B cell (primary cell): ENCODE data around the gene CBR4. TPM values are rescaled to one million over a fixed set of nuclear protein-coding genes. Genes with fewer than 3 reads are reported as not detected.

Source experiments
- ATAC-seq: fragments of 200-7000 bp; cut with Tn5 transposase; one replicate; pipeline ENCODE4 v1.10.0; 2021; ENCODE audit warnings: low read depth, mild to moderate bottlenecking, moderate number of reproducible peaks, moderate library complexity
- CTCF ChIA-PET: fragments of 350-600 bp; sonication (Branson Sonifier 250); formaldehyde crosslinking; loops from one replicate; lab custom pipeline; 2021; ENCODE audit warnings: antibody characterized with exemption, inconsistent platforms; lab: Charles Lee
- POLR2A ChIA-PET: fragments of 350-600 bp; sonication (Branson Sonifier 250); formaldehyde crosslinking; loops from one replicate; lab custom pipeline; 2021; ENCODE audit warnings: antibody characterized with exemption; lab: Charles Lee
- DNase-seq: peaks from one replicate; pipeline ENCODE4 v3.0.0; 2013
- H2AFZ ChIP-seq: 2 replicates; pipeline ENCODE4 v1.6.1; 2012; ENCODE audit warnings: mild to moderate bottlenecking, low read depth, low read length; ENCODE audit not compliant: insufficient read depth, poor library complexity, severe bottlenecking
- H3K27ac ChIP-seq, 2 donors: 1 replicate in 1 of 2; 2 replicates in 1 of 2; pipeline ENCODE4 v1.5.1; 2012 to 2013; ENCODE audit warnings: low read length in 2 of 2, mild to moderate bottlenecking in 2 of 2, moderate library complexity in 1 of 2
- H3K27me3 ChIP-seq, 4 experiments: fragments of 200-600 bp in 1 of 4; sonication (generic) in 1 of 4; replicated peaks in 1 of 4; 1 replicate in 2 of 4; 2 replicates in 2 of 4; pipeline versions ENCODE4 v1.6.1 to v1.7.0; 2013 to 2016; ENCODE audit warnings: low read length in 3 of 4, mild to moderate bottlenecking in 2 of 4, mixed read lengths in 1 of 4, moderate library complexity in 1 of 4; ENCODE audit not compliant: insufficient read depth in 4 of 4, control insufficient read depth in 3 of 4; ENCODE audit errors: control extremely low read depth in 1 of 4
- H3K36me3 ChIP-seq, 2 experiments: replicated peaks in 1 of 2; 1 replicate in 1 of 2; 2 replicates in 1 of 2; pipeline versions ENCODE4 v1.6.1 to v1.7.1; 2013; ENCODE audit warnings: low read length in 1 of 2; ENCODE audit not compliant: insufficient read depth in 2 of 2, control insufficient read depth in 1 of 2; ENCODE audit errors: control extremely low read depth in 1 of 2, extremely low read depth in 1 of 2
- H3K4me1 ChIP-seq, 2 donors: fragments of 200-600 bp in 1 of 2; sonication (generic) in 1 of 2; 1 replicate in 1 of 2; 2 replicates in 1 of 2; pipeline versions ENCODE4 v1.5.1 to v1.6.1; 2013 to 2017; ENCODE audit warnings: low read length in 2 of 2; ENCODE audit not compliant: control insufficient read depth in 2 of 2, insufficient read depth in 2 of 2
- H3K4me2 ChIP-seq: replicated peaks from 2 replicates; pipeline ENCODE3; 2012; ENCODE audit warnings: mild to moderate bottlenecking, low read depth, low read length; ENCODE audit not compliant: poor library complexity, severe bottlenecking
- H3K4me3 ChIP-seq, 5 experiments: fragments of 200-600 bp in 1 of 5; sonication (generic) in 1 of 5; 1 replicate in 3 of 5; 2 replicates in 2 of 5; pipeline versions ENCODE4 v1.5.1 to v1.7.0; 2011 to 2016; ENCODE audit warnings: low read length in 4 of 5, mild to moderate bottlenecking in 4 of 5, low read depth in 2 of 5, control low read depth in 1 of 5, moderate library complexity in 1 of 5; ENCODE audit not compliant: insufficient read depth in 1 of 5; ENCODE audit errors: control extremely low read depth in 1 of 5, extremely low read depth in 1 of 5
- H3K79me2 ChIP-seq: fragments of 200-600 bp; sonication (generic); one replicate; pipeline ENCODE4 v1.6.0; 2016; ENCODE audit warnings: low read length; ENCODE audit not compliant: control insufficient read depth, insufficient read depth
- H3K9ac ChIP-seq: fragments of 200-600 bp; sonication (generic); 2 replicates; pipeline ENCODE4 v1.6.1; 2017; ENCODE audit warnings: mild to moderate bottlenecking, low read length, moderate library complexity
- H3K9me3 ChIP-seq, 3 donors: one replicate each; pipeline versions ENCODE4 v1.6.1 to v1.7.1; 2013; ENCODE audit warnings: low read length in 2 of 3; ENCODE audit not compliant: control insufficient read depth in 2 of 3, insufficient read depth in 1 of 3; ENCODE audit errors: control extremely low read depth in 1 of 3
- H4K20me1 ChIP-seq: 2 replicates; pipeline ENCODE4 v1.6.0; 2012; ENCODE audit warnings: mild to moderate bottlenecking, low read length; ENCODE audit not compliant: insufficient read depth, control insufficient read depth, poor library complexity, severe bottlenecking
- H3K27ac Mint-ChIP-seq: one replicate; pipeline ENCODE4 v1.8.0; 2021; ENCODE audit warnings: mixed read lengths
- H3K27me3 Mint-ChIP-seq: one replicate; pipeline ENCODE4 v1.8.0; 2021; ENCODE audit warnings: mixed read lengths
- H3K4me1 Mint-ChIP-seq: one replicate; pipeline ENCODE4 v1.8.0; 2021; ENCODE audit warnings: mixed read lengths
- H3K4me3 Mint-ChIP-seq: one replicate; pipeline ENCODE4 v1.8.0; 2021; ENCODE audit warnings: mixed read lengths
- H3K9me3 Mint-ChIP-seq: one replicate; pipeline ENCODE4 v1.8.0; 2022; ENCODE audit warnings: mixed read lengths; ENCODE audit not compliant: insufficient read depth
- EZH2 ChIP-seq: IDR thresholded peaks from 2 replicates; pipeline ENCODE4 v1.6.1; 2012; ENCODE audit warnings: borderline replicate concordance, low read depth, mild to moderate bottlenecking, moderate library complexity, low read length; ENCODE audit not compliant: insufficient read depth, poor library complexity, severe bottlenecking
- WGBS: methylation state at CpG from one replicate; pipeline ENCODE4 v1.1.5; 2013; ENCODE audit warnings: missing lambda C conversion rate; ENCODE audit not compliant: insufficient coverage; 5-methylcytosine and 5-hydroxymethylcytosine counted together
- intact Hi-C: fragments of 100-400 bp; cut with micrococcal nuclease; formaldehyde crosslinking; loops from one replicate; pipeline ENCODE4 v1.10.0; 2022
- polyA plus RNA-seq: library from polyadenylated mRNA; depleted of rRNA; stranded (reverse); fragments of >200 nt; gene quantifications from 2 replicates; pipeline ENCODE4 v1.2.3, GENCODE V29; 2012
- total RNA-seq, 2 donors: library from RNA; stranded (reverse); fragments of 120-200 nt in 1 of 2; gene quantifications; 1 replicate in 1 of 2; 2 replicates in 1 of 2; pipeline versions ENCODE4 v1.2.3 to v1.2.4, GENCODE V29; 2013 to 2022
- TF ChIP-seq, protein P1 (sequence below): fragments of 200-600 bp; IDR thresholded peaks from one replicate; pipeline ENCODE4 v1.8.0; 2022; ENCODE audit warnings: antibody characterized with exemption, mild to moderate bottlenecking

The CBR4 gene
- total and polyA plus RNA-seq, 2 donors (not counting 1 experiment from before 2014, with no cell fraction given) = 7.9 to 32.1 TPM

DNA sequence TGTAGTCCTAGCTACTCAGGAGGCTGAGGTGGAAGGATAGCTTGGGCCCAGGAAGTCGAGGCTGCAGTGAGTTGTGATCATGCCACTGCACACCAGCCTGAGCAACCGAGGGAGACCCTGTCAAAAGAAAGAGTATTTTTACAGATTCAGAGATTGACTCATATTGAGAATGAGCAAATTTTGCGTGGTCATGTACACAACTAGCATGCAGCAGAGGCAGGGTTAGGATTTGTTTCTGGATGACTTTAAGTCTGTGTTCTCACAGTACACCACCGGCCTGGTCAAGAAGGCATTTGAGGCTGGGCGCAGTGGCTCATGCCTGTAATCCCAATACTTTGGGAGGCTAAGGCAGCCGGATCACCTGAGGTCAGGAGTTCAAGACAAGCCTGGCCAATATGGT is 44.8 kb upstream of the CBR4 start:
- TF ChIP-seq EZH2 = no peak
- TF ChIP-seq, protein P1, sequence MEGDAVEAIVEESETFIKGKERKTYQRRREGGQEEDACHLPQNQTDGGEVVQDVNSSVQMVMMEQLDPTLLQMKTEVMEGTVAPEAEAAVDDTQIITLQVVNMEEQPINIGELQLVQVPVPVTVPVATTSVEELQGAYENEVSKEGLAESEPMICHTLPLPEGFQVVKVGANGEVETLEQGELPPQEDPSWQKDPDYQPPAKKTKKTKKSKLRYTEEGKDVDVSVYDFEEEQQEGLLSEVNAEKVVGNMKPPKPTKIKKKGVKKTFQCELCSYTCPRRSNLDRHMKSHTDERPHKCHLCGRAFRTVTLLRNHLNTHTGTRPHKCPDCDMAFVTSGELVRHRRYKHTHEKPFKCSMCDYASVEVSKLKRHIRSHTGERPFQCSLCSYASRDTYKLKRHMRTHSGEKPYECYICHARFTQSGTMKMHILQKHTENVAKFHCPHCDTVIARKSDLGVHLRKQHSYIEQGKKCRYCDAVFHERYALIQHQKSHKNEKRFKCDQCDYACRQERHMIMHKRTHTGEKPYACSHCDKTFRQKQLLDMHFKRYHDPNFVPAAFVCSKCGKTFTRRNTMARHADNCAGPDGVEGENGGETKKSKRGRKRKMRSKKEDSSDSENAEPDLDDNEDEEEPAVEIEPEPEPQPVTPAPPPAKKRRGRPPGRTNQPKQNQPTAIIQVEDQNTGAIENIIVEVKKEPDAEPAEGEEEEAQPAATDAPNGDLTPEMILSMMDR = no peak
- DNase-seq (no peak), ATAC-seq (no peak)
- Histone ChIP-seq H2AFZ (no peak overlapping the region), H3K27me3 (no peaks in the 10 kb centered on the region), H3K9me3 (no peaks in the 10 kb centered on the region), H3K9ac (no peak overlapping the region), H4K20me1 (no peaks in the 10 kb centered on the region), H3K36me3 (no peaks in the 10 kb centered on the region), H3K4me3 (no peak overlapping the region), H3K79me2 (no peaks in the 10 kb centered on the region), H3K4me2 (no peak overlapping the region), H3K4me1 (no peaks in the 10 kb centered on the region), H3K27ac (no peak overlapping the region)
- Mint-ChIP-seq H3K27me3 (peaks cover 16% of the 10 kb centered on the region), H3K9me3 (no peaks in the 10 kb centered on the region), H3K4me3 (no peak overlapping the region), H3K27ac (no peak overlapping the region), H3K4me1 (no peaks in the 10 kb centered on the region)
- POLR2A ChIA-PET = no interaction called here
- intact Hi-C loops = no loop called here
- CTCF ChIA-PET = no interaction called here
- 82% methylated on average over 6 of the region's 6 CpGs for WGBS

DNA sequence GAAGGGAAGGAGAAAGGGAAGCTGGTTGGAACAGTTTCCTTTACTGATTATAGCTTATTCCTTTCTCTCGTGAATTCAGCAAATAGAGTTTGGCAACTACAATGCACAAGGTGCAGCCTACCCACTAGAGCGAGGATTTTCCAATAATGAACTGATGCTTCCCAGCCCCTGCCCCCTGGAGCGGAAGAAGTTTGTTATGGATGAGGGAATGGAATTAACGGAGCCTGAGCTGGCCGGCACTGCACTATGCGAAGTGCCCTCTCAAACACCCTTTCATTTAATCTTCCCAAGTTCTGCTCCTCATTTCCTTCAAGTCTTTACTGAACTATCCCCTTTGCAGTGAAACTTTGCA is 42.5 kb upstream of the CBR4 start:
- intact Hi-C loops = no loop called here
- Histone ChIP-seq H3K4me2 (no peak overlapping the region), H3K9me3 (no peaks in the 10 kb centered on the region), H3K4me3 (no peak overlapping the region), H2AFZ (no peak overlapping the region), H3K27ac (no peak overlapping the region), H3K9ac (no peak overlapping the region), H3K27me3 (no peaks in the 10 kb centered on the region), H4K20me1 (no peaks in the 10 kb centered on the region), H3K36me3 (no peaks in the 10 kb centered on the region), H3K4me1 (no peaks in the 10 kb centered on the region), H3K79me2 (no peaks in the 10 kb centered on the region)
- Mint-ChIP-seq H3K4me1 (no peaks in the 10 kb centered on the region), H3K27me3 (peaks cover 16% of the 10 kb centered on the region), H3K27ac (no peak overlapping the region), H3K9me3 (no peaks in the 10 kb centered on the region), H3K4me3 (no peak overlapping the region)
- ATAC-seq = no peak
- 100% methylated on average over 1 of the region's 6 CpGs for WGBS
- ChIA-PET POLR2A (no interaction called here), CTCF (no interaction called here)
- TF ChIP-seq, protein P1 = no peak
- no peak for TF ChIP-seq EZH2
- no peak for DNase-seq
